GM23248 (cell line): ENCODE measurements around the gene TSPAN17.

Source experiments
- EZH2 ChIP-seq: fragments of 200-600 bp; sonication (generic); IDR thresholded peaks from 2 replicates; pipeline ENCODE4 v1.6.1; 2018; ENCODE audit warnings: antibody characterized with exemption, mild to moderate bottlenecking; ENCODE audit not compliant: insufficient read depth, poor library complexity, severe bottlenecking
- EZH2phosphoT487 ChIP-seq: fragments of 200-600 bp; sonication (generic); IDR thresholded peaks from 2 replicates; pipeline ENCODE4 v1.6.1; 2018; ENCODE audit warnings: antibody characterized with exemption, moderate library complexity, mild to moderate bottlenecking, low read depth; ENCODE audit not compliant: insufficient read depth

DNA sequence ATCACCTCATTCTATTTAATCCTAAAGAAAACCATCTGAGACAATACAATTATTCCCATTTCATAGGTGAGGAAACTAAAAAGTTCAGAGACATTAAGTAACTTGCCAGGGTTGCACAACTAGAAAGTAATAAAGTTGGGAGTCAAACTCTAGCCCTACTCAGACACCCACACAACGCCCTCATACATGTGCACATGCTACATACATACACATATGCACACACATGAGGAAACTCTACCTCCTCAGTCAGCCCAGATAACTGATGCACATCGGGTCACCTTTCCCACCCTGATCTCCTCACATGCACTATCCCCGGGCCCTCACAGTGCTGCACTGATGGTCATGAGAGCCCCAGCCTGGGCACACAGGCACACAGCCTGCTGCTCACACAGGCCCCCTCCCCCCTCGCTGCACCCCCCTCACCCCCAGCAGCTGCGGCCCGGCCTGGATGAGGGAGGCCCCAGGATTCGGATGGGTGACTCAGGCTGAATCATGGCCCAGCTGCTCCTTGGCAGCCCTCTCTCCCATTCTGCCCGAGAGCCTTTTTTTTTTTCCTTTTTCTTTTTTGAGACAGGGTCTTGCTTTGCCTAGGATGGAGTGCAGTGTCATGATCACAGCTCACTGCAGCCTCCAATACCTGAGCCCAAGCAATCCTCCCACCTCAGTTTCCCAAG lies 32.3 kb upstream of the TSPAN17 start:
- no peak for TF ChIP-seq EZH2phosphoT487
- TF ChIP-seq EZH2 = no peak
